ENCODE measurements around the gene TPRKB.

DNA sequence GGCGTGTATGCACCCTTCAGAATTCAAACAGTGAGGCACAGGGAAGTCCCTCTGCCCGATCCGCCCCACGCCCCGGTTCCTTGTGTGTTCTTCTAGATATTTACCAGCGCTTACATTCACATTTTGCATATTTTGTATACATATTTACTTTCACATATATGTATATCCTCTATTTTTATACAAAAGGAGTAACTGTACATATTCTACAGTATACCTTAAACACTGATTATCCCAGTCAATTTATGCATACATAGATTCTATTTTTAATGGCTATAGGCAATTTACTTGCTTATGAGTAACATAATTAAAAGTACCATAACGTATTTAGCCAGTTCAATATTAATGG, 43.1 kb upstream of the TPRKB start:
- TF ChIP-seq, protein P1, sequence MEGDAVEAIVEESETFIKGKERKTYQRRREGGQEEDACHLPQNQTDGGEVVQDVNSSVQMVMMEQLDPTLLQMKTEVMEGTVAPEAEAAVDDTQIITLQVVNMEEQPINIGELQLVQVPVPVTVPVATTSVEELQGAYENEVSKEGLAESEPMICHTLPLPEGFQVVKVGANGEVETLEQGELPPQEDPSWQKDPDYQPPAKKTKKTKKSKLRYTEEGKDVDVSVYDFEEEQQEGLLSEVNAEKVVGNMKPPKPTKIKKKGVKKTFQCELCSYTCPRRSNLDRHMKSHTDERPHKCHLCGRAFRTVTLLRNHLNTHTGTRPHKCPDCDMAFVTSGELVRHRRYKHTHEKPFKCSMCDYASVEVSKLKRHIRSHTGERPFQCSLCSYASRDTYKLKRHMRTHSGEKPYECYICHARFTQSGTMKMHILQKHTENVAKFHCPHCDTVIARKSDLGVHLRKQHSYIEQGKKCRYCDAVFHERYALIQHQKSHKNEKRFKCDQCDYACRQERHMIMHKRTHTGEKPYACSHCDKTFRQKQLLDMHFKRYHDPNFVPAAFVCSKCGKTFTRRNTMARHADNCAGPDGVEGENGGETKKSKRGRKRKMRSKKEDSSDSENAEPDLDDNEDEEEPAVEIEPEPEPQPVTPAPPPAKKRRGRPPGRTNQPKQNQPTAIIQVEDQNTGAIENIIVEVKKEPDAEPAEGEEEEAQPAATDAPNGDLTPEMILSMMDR (IDR thresholded peaks at IDR 0.05; ENCODE audit: low read length): no peak
- no peak for TF ChIP-seq EZH2phosphoT487 (IDR thresholded peaks at IDR 0.05; ENCODE audit: low read length)
